ENCODE data around the gene ABCG8.

Gene ABCG8

GRCh38 chr2:43853141-43854081 is 14.6 kb downstream of the ABCG8 start:
- no peak overlapping the region for H3K4me3 ChIP-seq (ENCODE audit: control insufficient read depth, low read depth, low read length)
- TF ChIP-seq CTCF (IDR thresholded peaks at IDR 0.05; ENCODE audit: control insufficient read depth, insufficient read depth, low read depth, low read length, missing control alignments), result no peak
- DNase-seq (ENCODE audit: low read depth), result no peak

GRCh38 chr2:43854671-43855070 is 15.9 kb downstream of the ABCG8 start:
- TF ChIP-seq CTCF (IDR thresholded peaks at IDR 0.05; ENCODE audit: control insufficient read depth, insufficient read depth, low read depth, low read length, missing control alignments), result no peak
- H3K4me3 ChIP-seq (ENCODE audit: control insufficient read depth, low read depth, low read length), result no peak overlapping the region
- no peak for DNase-seq (ENCODE audit: low read depth)

GRCh38 chr2:43855292-43855691 is 16.5 kb downstream of the ABCG8 start:
- TF ChIP-seq CTCF (IDR thresholded peaks at IDR 0.05; ENCODE audit: control insufficient read depth, insufficient read depth, low read depth, low read length, missing control alignments), result no peak
- DNase-seq (ENCODE audit: low read depth), result no peak
- no peak overlapping the region for H3K4me3 ChIP-seq (ENCODE audit: control insufficient read depth, low read depth, low read length)

- DNase-seq (ENCODE audit: low read depth), result no peak
- no peak for TF ChIP-seq CTCF (IDR thresholded peaks at IDR 0.05; ENCODE audit: control insufficient read depth, insufficient read depth, low read depth, low read length, missing control alignments)
- no peak overlapping the region for H3K4me3 ChIP-seq (ENCODE audit: control insufficient read depth, low read depth, low read length)
Measured at GRCh38 chr2:43872151-43872550, 33.4 kb downstream of the ABCG8 start.

GRCh38 chr2:43874776-43875451 is 36.1 kb downstream of the ABCG8 start:
- TF ChIP-seq CTCF (IDR thresholded peaks at IDR 0.05; ENCODE audit: control insufficient read depth, insufficient read depth, low read depth, low read length, missing control alignments), result no peak
- DNase-seq (ENCODE audit: low read depth), result no peak
- no peak overlapping the region for H3K4me3 ChIP-seq (ENCODE audit: control insufficient read depth, low read depth, low read length)

- peak; percentile 4 for DNase-seq (ENCODE audit: low read depth)
- H3K4me3 ChIP-seq (ENCODE audit: control insufficient read depth, low read depth, low read length), result no peak overlapping the region
- TF ChIP-seq CTCF (IDR thresholded peaks at IDR 0.05; ENCODE audit: control insufficient read depth, insufficient read depth, low read depth, low read length, missing control alignments), result peak; percentile 96
Measured at GRCh38 chr2:43877782-43878464, 39.2 kb downstream of the ABCG8 start.

Measured in AG09309 (cell line).